ENCODE measurements around the gene SNHG17.

The SNHG17 gene

DNA sequence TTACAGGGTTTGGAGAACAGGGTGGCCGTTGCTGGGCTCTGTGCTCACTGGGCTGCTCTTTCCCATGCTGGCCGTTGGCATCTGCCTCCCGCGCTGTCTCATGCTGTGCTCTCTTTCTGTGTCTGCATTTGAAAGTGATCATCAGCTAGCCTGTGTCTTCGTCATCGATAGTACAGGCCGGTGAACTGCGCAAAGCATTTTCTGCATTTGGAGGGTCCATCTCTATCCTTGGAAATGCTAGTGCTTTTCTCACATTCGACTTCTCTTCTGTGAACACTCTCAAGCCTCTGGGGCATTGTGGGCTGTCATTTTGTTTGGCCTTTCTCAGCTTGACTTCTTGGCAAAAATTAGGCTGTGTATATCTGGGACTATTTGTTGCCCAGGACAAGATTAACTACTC lies 6.8 kb upstream of the SNHG17 start:
- TF ChIP-seq, protein P1, sequence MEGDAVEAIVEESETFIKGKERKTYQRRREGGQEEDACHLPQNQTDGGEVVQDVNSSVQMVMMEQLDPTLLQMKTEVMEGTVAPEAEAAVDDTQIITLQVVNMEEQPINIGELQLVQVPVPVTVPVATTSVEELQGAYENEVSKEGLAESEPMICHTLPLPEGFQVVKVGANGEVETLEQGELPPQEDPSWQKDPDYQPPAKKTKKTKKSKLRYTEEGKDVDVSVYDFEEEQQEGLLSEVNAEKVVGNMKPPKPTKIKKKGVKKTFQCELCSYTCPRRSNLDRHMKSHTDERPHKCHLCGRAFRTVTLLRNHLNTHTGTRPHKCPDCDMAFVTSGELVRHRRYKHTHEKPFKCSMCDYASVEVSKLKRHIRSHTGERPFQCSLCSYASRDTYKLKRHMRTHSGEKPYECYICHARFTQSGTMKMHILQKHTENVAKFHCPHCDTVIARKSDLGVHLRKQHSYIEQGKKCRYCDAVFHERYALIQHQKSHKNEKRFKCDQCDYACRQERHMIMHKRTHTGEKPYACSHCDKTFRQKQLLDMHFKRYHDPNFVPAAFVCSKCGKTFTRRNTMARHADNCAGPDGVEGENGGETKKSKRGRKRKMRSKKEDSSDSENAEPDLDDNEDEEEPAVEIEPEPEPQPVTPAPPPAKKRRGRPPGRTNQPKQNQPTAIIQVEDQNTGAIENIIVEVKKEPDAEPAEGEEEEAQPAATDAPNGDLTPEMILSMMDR (IDR thresholded peaks at IDR 0.05) = no peak

DNA sequence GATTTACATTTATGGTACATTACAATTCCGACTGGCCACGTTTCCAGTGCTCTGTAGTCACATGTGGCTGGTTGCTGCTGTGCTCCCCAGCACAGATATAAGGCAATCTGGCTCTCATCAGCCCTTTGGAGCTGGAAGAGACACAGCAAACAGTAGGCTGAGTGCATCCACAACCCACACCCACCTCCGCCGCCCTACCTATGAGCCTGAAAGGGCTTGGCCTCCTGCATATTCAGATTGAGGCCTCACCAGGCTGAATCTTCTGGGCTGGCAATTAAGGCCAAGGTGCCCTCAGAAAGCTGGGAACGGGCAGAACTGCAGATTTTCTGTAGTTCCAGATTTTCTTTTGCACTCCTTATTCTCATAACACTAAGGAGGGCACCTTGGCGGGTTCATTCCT lies 2.7 kb upstream of the SNHG17 start:
- TF ChIP-seq, protein P1 (IDR thresholded peaks at IDR 0.05) = no peak

DNA sequence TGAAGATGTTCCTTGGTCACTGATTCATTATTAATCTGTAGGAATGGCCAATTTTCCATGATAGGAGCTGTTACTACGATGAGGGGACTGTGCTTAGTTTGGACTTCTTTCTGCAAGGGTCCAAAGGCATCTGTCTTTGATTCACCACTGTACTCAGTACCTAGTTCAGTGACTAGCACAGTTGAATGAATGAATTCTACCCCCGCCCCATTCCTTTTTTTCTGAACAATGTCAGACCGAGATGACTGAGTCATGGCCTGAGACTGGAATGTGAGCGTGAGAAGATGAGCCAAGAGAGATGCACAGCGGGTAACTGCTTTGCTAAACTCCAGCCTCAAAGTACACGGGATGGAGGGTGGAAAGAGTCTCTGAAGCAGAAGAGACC lies 419 bp upstream of the SNHG17 start:
- TF ChIP-seq, protein P1 (IDR thresholded peaks at IDR 0.05) = 0 out of 2 replicates have a peak, but pooled peaks have one; percentile 23

DNA sequence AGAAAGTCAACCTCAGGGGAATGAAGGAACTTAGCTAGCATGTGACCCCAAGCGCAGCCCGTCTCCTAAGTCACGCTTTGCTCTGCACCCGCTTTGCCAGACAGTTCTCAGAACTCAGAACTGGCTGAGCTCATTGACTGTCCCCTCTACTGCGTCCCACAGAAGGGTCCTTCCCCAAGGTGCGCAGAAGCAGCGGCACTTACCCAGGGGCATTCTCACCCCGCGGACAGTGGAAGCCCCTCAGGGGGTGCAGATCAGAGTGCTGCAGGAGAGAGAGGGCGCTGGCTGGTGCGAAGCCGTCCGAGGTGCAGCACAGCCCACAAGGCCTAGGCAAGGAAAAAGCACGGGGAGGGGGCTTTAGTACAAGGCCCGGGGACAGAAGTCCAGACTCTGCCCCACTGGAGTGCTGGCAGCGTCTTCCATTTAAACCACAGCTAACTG lies 807 bp downstream of the SNHG17 start:
- TF ChIP-seq, protein P1 (IDR thresholded peaks at IDR 0.05) = no peak; the same call in 1 of the 2 replicates

DNA sequence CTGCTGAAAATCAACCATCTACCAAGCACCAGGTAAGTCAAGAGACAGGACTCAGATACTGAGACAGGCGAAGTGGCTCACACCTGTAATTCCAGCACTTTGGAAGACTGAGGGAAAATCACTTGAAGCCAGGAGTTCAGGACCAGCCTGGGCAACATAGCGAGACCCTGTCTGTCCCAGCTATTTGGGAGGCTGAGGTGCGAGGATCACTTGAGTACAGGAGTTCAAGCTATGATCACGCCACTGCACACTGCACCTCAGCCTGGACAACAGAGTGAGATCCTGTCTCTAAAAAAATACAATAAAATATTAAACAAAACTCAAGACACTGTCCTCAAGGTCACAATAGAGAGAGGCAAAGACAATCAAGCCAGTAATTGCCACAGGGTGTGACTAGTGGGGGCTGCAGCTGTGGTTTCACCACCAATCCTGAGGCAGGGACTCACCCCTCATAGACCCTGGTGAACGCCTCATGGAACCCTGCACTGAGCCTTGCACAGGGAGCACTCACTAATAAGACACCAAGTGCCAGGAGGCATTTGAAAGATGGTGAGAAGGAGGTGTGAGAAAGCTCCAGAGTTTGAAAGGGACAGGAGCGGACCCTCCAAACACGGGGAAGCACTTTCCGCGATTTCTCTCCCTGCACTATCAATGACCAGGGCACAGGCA lies 1.7 kb downstream of the SNHG17 start:
- TF ChIP-seq, protein P1 (IDR thresholded peaks at IDR 0.05) = no peak

DNA sequence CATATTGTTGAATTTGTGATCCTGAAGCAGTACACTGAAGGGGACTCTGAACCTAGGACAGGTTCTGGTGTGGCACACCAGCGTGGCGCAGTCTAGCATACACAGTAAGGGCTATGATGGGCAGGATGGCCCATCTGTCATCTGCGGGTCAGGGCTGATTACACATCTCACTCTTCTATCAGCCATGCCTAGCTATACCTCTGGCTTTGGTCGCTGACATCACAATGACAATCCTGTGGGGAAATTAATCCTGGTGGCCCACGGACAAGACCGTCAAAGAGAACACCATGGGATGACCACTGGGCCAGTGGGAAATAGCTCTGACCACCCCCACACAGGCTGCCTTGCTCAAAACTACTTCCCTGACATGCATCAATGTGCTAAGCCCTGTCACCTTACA lies 2.8 kb downstream of the SNHG17 start:
- TF ChIP-seq, protein P1 (IDR thresholded peaks at IDR 0.05) = no peak

DNA sequence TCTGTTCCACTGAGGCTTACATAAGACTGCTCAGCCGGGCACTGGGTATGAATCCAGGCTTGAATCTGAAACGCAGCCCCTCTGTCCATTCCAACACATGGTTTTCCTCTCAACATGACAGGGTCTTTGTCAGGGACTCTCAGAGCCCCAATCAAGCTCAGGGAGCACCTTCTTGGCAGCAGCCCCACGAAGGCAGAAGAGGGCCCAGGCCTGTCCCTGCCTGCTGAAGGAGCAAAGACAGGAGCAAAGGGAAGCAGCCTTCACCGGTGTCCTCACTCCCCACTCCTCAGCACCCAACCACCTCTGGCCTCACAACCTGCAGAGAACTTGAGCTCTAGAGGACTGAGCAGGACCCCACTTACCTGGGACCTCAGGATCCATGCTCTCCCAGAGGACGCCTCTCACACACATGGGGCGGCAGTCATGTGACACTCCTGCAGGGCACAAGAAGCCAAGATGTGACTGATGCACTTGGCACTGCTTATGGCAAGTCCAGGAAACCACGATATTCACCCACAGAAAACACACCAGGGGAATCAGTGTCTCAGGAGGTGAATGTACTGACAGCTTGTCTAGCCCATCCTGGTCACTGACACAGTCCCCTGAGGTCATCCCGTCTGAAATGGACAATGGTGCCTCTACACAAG lies 4.3 kb downstream of the SNHG17 start:
- TF ChIP-seq, protein P1 (IDR thresholded peaks at IDR 0.05) = no peak

Data from LNCAP (cell line).